ENCODE results near the gene RBMS3. TPM values are rescaled to one million over a fixed set of nuclear protein-coding genes. Genes with fewer than 3 reads are reported as not detected.

RBMS3 gene
- total RNA-seq, 1 donor from 2014 or later, result 3.8 TPM

DNA sequence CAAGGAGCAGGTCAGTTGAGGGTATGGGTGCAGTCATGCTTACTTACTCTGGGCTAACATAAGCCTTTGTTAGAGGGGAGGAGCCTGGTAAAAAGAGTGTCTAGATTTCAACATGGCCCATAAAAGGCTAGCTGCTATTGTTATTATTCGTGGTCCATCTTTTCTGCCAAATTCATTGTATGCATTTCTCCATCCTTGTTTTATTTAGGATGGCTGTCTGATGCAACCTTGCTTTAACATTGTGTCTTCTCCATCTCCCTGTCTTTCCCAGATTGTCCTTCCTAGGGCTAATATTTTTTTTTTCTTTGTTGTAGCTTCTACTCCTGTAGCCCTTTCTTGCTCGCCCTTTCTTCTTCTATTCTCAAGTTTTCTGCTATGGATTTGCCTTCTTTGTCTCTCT, 12.6 kb downstream of the RBMS3 start:
- no peaks in the 10 kb centered on the region for H3K27me3 Mint-ChIP-seq
- peaks cover 7% of the 10 kb centered on the region for H3K4me1 Mint-ChIP-seq (ENCODE audit: low read depth)
- H3K4me3 Mint-ChIP-seq (ENCODE audit: low read depth), result no peak overlapping the region
- TF ChIP-seq, protein P1, sequence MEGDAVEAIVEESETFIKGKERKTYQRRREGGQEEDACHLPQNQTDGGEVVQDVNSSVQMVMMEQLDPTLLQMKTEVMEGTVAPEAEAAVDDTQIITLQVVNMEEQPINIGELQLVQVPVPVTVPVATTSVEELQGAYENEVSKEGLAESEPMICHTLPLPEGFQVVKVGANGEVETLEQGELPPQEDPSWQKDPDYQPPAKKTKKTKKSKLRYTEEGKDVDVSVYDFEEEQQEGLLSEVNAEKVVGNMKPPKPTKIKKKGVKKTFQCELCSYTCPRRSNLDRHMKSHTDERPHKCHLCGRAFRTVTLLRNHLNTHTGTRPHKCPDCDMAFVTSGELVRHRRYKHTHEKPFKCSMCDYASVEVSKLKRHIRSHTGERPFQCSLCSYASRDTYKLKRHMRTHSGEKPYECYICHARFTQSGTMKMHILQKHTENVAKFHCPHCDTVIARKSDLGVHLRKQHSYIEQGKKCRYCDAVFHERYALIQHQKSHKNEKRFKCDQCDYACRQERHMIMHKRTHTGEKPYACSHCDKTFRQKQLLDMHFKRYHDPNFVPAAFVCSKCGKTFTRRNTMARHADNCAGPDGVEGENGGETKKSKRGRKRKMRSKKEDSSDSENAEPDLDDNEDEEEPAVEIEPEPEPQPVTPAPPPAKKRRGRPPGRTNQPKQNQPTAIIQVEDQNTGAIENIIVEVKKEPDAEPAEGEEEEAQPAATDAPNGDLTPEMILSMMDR (IDR thresholded peaks at IDR 0.05; ENCODE audit: unreplicated experiment), result no peak
- DNase-seq (ENCODE audit: low spot score, unreplicated experiment), result no peak
- no peak overlapping the region for H3K27ac Mint-ChIP-seq
- H3K36me3 Mint-ChIP-seq (ENCODE audit: insufficient read depth), result no peaks in the 10 kb centered on the region
- H3K9me3 Mint-ChIP-seq (ENCODE audit: low read depth), result no peaks in the 10 kb centered on the region

DNA sequence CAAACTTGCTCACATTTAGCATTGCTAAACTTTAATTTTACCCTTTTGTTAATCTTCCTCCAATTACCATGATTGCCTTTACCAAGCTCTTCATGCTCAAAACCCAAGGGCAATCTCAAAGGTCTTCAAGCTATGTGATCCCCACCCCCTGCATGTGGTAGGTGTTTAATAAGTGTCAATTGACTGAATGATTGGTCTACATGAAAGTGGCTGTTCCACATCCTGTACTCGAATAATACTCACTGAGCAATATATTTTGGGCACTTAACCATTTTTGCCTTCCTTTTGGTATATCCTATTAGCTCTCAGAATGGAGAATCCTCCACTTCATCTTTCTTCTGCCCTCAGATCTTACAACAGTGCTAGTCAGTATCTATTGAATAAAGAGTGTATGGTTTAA, 17.1 kb downstream of the RBMS3 start:
- Mint-ChIP-seq H3K36me3 (ENCODE audit: insufficient read depth) (no peaks in the 10 kb centered on the region), H3K4me1 (ENCODE audit: low read depth) (peaks cover 5% of the 10 kb centered on the region), H3K9me3 (ENCODE audit: low read depth) (no peaks in the 10 kb centered on the region), H3K27ac (no peak overlapping the region), H3K4me3 (ENCODE audit: low read depth) (no peak overlapping the region), H3K27me3 (no peaks in the 10 kb centered on the region)
- DNase-seq (ENCODE audit: low spot score, unreplicated experiment), result no peak
- TF ChIP-seq, protein P1 (IDR thresholded peaks at IDR 0.05; ENCODE audit: unreplicated experiment), result no peak

DNA sequence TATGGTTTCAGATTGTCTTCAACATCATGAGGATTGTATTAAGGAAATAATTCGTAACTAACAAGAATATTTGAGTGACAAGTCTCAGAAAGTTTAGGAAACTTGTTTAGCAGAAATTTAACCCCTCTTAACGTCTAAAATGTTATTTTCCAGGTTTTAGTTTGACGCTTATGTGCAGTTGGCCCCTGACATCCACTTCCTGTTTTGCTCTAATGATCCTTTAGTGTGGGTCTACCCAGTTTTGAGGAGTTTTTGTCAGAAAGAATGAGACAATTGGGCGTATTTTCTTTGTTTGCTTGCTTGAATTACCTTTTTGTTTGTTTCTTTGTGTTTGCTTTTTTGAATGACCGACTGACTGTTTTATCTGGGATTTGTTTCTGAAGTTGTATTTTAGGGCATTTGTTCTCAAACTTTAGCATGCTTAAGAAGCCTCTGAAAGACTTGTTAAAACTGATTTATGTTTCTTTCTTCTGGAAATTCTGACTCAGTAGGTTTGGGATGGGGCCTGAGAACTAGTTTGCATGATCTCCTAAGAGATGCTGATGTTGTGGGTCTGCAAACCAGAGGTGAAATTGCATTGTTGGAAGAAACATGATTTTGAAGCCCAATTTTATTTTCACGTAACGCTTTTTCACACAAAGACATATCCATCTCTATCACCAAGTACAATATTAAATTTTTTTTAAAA, 20.6 kb downstream of the RBMS3 start:
- Mint-ChIP-seq H3K27ac (peak overlapping the region; percentile 8), H3K9me3 (ENCODE audit: low read depth) (peaks cover 8% of the 10 kb centered on the region), H3K36me3 (ENCODE audit: insufficient read depth) (no peaks in the 10 kb centered on the region), H3K4me1 (ENCODE audit: low read depth) (peaks cover 5% of the 10 kb centered on the region), H3K27me3 (no peaks in the 10 kb centered on the region), H3K4me3 (ENCODE audit: low read depth) (no peak overlapping the region)
- TF ChIP-seq, protein P1 (IDR thresholded peaks at IDR 0.05; ENCODE audit: unreplicated experiment), result no peak
- no peak for DNase-seq (ENCODE audit: low spot score, unreplicated experiment)

DNA sequence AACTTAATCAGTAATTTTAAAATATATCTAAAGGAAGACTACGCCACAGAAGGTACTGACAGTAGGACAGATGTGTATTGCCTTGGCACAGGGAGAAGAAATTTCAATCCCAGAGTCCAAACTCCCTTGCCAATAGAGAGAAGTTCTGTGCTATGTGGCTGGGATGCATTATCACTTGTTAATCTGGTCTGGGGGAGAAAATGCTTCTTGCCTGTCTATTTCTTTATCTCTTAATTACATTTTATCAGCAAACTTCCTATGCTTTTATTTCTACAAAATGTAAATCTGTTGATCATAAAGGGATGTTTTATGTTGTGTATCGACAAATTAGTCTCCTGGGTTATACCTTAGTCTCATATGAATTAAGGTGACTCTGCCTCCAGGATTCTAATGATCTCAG, 21.7 kb downstream of the RBMS3 start:
- Mint-ChIP-seq H3K36me3 (ENCODE audit: insufficient read depth) (no peaks in the 10 kb centered on the region), H3K27me3 (no peaks in the 10 kb centered on the region), H3K27ac (no peak overlapping the region), H3K9me3 (ENCODE audit: low read depth) (peaks cover 8% of the 10 kb centered on the region), H3K4me1 (ENCODE audit: low read depth) (peaks cover 5% of the 10 kb centered on the region), H3K4me3 (ENCODE audit: low read depth) (no peak overlapping the region)
- TF ChIP-seq, protein P1 (IDR thresholded peaks at IDR 0.05; ENCODE audit: unreplicated experiment), result no peak
- DNase-seq (ENCODE audit: low spot score, unreplicated experiment), result no peak

DNA sequence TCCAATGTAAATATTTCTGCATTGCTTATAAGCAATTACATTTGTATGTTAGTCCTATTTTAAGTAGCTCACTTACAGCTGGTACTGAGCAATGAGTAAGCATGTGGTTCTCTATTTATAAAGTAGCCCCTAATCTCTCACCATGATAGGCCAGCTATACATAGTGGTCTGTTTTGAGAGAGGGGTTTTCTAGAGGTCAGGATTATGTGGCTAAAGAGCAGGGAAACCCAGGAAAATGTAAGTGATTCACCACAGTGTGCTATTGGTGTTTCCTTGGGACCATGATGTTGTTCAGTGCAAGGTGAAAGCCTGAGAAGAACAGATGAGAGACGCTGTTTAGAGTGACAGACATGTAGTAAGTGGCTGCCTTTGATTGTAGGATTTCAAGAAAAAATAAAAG, 26.4 kb downstream of the RBMS3 start:
- TF ChIP-seq, protein P1 (IDR thresholded peaks at IDR 0.05; ENCODE audit: unreplicated experiment), result no peak
- no peak for DNase-seq (ENCODE audit: low spot score, unreplicated experiment)
- Mint-ChIP-seq H3K4me3 (ENCODE audit: low read depth) (no peak overlapping the region), H3K9me3 (ENCODE audit: low read depth) (peaks cover 8% of the 10 kb centered on the region), H3K27me3 (no peaks in the 10 kb centered on the region), H3K36me3 (ENCODE audit: insufficient read depth) (no peaks in the 10 kb centered on the region), H3K4me1 (ENCODE audit: low read depth) (peaks cover 7% of the 10 kb centered on the region), H3K27ac (no peak overlapping the region)
